Muscle of arm (tissue), 14 donors: ENCODE results near the gene TCF23. TPM values are rescaled to one million over a fixed set of nuclear protein-coding genes. Genes with fewer than 3 reads are reported as not detected.
"Not testable (repeated sequence)": the region's sequence is repeated elsewhere in the genome, so short reads cannot be mapped to it uniquely, and the experiment has no call there.

Experiments used
- DNase-seq: peaks from one replicate; pipeline ENCODE4 v3.0.0-alpha.2; 2013
- long read RNA-seq, 11 donors: transcript quantifications; one replicate each; lab custom pipeline, GENCODE V29; 2026
- polyA plus RNA-seq, 12 donors: library from polyadenylated mRNA; unstranded; fragments of 120-200 nt; gene quantifications; one replicate each; pipeline ENCODE4 v1.2.1, GENCODE V29; 2013; ENCODE audit not compliant: insufficient read length in 12 of 12

The TCF23 gene
- under 1 TPM in 10 of 12 donors, not detected in 2; 0.18 to 0.44 (median 0.30) TPM for polyA plus RNA-seq
- long read RNA-seq, donor 1: 0 reads
- long read RNA-seq, donor 2: 0 reads
- long read RNA-seq, donor 3: 0 reads
- long read RNA-seq, donor 4: 0 reads
- long read RNA-seq, donor 5: 0 reads
- long read RNA-seq, donor 6: 0 reads
- long read RNA-seq, donor 7, full-length matches to known transcripts: 1 of 1 reads
- long read RNA-seq, donor 7, partial matches to known transcripts: 0 of 1 reads
- long read RNA-seq, donor 7, other reads (novel, unspliced or antisense): 0 of 1 reads
- long read RNA-seq, donor 8, full-length matches to known transcripts: 1 of 1 reads
- long read RNA-seq, donor 8, partial matches to known transcripts: 0 of 1 reads
- long read RNA-seq, donor 8, other reads (novel, unspliced or antisense): 0 of 1 reads
- long read RNA-seq, donor 9: 0 reads
- long read RNA-seq, donor 10: 0 reads
- long read RNA-seq, donor 11: 0 reads

GRCh38 chr2:27148801-27149439 lies at the start of gene TCF23:
TSS of gene TCF23 (plus strand) at chr2:27149004. CDS start at chr2:27149134, 130 bp downstream.
- DNase-seq: no peak

DNA sequence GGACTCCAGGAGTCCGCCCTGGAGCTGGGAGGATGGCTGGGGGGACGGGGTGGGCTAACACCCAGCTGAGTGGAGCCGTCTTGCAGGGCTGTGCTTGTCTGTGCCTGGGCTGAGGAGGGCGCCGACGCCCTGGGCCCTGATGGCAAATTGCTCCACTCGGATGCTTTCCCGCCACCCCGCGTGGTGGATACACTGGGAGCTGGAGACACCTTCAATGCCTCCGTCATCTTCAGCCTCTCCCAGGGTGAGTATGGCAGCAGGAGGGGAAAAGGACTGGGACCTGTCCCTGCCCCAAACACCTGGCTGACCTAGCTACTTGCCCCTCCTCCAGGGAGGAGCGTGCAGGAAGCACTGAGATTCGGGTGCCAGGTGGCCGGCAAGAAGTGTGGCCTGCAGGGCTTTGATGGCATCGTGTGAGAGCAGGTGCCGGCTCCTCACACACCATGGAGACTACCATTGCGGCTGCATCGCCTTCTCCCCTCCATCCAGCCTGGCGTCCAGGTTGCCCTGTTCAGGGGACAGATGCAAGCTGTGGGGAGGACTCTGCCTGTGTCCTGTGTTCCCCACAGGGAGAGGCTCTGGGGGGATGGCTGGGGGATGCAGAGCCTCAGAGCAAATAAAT lies 49.4 kb upstream of the TCF23 start:
- no peak for DNase-seq

DNA sequence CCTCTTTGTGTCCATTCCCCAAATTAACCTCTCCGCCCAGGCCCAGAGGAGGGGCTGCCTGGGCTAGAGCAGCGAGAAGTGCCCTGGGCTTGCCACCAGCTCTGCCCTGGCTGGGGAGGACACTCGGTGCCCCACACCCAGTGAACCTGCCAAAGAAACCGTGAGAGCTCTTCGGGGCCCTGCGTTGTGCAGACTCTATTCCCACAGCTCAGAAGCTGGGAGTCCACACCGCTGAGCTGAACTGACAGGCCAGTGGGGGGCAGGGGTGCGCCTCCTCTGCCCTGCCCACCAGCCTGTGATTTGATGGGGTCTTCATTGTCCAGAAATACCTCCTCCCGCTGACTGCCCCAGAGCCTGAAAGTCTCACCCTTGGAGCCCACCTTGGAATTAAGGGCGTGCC lies 48.8 kb upstream of the TCF23 start:
- no peak for DNase-seq

DNA sequence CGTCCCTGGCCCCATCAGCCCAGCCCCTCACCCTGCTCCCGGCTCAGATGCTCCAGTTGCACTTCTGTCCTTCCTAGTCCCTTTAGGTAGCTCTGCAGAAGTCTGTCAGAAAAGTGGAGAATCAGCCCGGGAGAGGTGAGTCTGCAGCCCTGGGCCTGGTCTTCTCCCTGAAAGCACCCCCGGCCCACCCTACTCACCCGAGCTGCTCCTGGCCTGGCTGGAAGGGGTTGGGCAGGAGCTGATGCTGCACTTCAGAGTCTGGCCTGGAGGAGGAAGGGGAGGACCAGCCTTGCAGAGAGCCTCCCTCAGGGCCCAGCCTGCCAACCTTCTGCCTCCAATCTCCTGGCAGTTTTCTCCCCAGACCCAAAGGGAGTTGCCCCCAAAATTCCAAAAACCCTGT lies 46.5 kb upstream of the TCF23 start:
- no peak for DNase-seq

DNA sequence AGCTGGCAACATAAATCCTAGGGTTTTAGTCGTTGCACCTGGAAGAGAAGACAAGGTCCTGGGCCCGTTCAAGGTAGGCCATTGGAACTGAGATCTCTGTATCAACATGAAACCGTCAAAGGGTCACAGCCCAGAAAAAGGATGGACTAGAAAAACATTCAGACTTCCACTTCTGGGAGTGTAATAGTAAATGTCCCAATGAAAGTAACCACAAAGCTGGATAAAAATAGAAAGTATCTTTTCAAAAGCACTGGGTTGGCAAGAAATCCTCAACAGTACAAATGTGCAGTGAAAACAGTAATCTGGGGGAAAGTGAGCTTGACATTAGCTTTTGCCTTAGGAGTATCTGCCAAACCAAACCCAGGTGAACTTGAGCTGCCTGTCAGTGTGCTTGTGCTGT lies 42.8 kb upstream of the TCF23 start:
- no peak for DNase-seq

- DNase-seq: no peak
Measured at GRCh38 chr2:27108221-27108620, 40.6 kb upstream of the TCF23 start.

GRCh38 chr2:27109083-27109482 lies 39.7 kb upstream of the TCF23 start:
- no peak for DNase-seq

DNA sequence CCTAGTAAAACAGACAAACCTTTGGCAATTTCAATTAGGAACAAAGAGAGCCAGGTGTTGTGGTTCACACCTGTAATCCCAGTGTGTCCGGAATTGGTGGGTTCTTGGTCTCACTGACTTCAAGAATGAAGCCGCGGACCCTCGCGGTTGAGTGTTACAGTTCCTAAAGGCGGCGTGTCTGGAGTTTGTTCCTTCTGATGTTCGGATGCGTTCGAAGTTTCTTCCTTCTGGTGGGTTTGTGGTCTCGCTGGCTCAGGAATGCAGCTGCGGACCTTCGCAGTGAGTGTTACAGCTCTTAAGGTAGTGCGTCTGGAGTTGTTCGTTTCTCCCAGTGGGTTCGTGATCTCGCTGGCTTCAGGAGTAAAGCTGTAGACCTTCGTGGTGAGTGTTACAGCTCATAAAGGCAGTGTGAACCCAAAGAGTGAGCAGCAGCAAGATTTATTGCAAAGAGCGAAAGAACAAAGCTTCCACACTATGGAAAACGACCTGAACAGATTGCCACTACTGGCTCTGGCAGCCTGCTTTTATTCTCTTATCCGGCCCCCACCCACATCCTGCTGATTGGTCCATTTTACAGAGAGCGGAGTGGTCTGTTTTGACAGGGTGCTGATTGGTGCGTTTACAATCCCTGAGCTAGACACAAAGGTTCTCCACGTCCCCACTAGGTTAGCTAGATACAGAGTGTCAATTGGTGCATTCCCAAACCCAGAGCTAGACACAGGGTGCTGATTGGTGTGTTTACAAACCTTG lies 38.0 kb upstream of the TCF23 start:
- DNase-seq: not testable (repeated sequence)

- not testable (repeated sequence) for DNase-seq
Measured at GRCh38 chr2:27111392-27112078, 37.3 kb upstream of the TCF23 start.

GRCh38 chr2:27115519-27115918 lies 33.3 kb upstream of the TCF23 start:
- DNase-seq: no peak

GRCh38 chr2:27117995-27118524 lies 30.7 kb upstream of the TCF23 start:
- no peak for DNase-seq

DNA sequence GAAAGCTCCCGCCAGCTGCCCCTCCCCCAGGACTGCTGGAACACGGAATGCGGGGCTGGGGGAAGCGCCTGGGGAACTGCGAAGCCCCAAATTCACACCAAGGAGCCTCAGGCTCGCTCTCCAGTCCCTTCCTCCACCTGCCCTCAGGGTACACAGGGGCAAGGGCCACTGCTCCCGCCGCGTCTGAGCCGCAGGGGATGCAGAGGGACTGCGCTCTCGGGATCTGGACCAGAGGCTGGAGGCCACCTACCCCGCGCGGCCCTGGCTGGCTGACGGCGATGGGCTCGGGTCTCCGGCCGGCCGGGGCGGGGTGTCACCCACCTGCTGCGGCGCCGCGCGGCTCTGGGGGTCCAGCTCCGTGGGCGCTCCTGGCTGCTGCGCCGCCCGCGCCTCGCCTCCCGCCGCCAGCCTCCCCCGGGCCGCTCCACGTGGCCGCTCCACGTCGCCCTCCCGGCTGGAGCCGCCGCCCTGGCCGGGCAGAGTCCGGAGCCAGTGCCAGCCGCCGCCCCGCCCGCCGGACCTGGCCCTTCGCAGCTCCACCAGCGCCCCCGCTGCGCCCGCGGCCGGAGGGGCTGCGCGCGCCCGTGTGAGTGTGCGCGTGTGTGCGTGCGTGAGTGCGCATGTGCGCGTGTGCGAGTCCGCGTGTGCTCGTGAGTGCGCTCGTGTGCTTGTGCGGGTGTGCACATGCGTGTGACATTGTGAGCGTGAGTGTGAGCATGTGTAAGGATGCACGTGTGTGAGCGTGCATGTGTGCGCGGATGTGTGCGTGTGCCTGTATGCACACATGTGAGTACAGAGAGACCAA lies 30.1 kb upstream of the TCF23 start, which contains the start of gene CGREF1:
Gene CGREF1, minus strand, starts transcription at position 604 of the 805 bp plus-strand sequence. CDS start 14,762 bp downstream, outside the sequence.
- no peak for DNase-seq

DNA sequence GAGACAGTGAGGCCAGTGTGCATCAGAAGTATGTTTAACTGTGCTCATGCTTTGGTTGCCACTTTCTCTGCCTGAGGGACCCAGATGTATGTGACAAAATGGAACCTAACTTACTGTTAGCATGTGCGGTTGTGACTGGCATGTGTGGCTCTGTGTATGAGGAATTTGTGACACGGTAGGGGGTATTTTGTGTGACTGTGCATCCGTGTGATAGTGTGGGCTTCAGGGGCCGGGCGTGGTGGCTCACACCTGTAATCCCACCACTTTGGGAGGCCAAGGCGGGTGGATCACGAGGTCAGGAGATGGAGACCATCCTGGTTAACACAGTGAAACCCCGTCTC lies 29.5 kb upstream of the TCF23 start:
- not testable (repeated sequence) for DNase-seq

GRCh38 chr2:27121906-27122305 lies 26.9 kb upstream of the TCF23 start:
- no peak for DNase-seq

- no peak for DNase-seq
Measured at GRCh38 chr2:27122791-27123190, 26.0 kb upstream of the TCF23 start.

DNA sequence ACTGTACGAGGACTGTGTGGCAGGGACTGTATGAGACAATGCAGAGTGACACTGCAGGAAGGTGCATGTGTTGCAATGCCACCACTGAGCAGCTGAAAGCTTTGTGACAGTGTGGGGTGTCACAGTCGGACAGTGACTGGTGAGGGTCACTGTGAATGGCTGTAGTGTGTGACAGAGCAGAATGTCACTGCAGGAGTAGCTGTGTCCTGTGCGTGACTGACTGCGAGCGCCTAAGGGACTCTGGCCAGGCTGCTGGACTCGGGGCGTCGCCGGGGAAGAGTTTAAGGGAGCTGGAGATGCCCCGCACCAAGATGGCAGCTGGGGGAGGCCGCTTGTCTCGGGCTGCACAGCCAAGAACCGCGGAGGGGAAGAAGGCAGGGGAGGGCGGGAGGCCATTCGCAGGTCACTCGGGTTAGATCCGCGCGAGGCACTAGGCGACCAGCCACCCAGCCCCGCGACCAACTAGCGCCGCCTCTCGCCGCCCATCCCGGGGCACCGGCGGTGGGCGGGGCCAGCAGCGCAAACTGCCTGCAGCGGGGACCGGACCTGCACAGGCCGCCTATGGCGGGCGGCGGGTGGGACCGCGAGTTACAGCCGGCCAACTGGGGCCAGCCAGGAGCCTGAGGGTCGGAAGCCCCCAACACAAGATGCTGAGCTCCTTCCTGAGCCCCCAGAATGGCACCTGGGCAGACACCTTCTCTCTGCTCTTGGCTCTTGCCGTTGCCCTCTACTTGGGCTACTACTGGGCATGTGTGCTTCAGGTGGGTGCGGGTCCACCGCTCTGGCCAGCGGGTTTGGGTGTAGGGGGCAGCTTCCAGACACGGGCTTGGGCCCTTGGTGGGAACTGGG lies 25.3 kb upstream of the TCF23 start, which contains the start of gene ABHD1:
Gene ABHD1, plus strand, starts transcription at position 514 of the 849 bp plus-strand sequence. Its CDS starts 134 bp downstream, at position 648.
- DNase-seq: no peak

DNA sequence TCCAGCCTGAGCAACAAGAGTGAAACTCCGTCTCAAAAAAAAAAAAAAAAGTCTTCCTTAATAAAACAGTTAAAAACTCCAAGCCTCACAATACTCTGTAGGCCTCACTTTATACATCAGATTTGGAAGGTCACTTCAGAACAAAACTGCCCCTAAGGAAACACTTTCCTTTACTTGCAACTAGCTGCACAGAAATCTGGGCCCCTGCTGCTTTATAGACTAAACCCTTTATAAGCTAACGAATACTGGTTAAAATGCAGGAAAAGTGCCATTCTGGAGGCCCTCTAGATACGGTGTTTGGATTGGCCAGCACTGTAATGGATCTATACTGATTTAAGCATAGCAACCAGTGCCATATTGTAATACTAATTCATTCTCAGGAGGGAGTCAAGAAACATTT lies 23.7 kb upstream of the TCF23 start:
- DNase-seq: no peak

- DNase-seq: no peak
Measured at GRCh38 chr2:27126252-27126710, 22.5 kb upstream of the TCF23 start.
